Activated B cell treated with CpG ODN at 0.5 μM for 24 hours (primary cell): ENCODE data around the gene DHRS11. TPM values are rescaled to one million over a fixed set of nuclear protein-coding genes. Genes with fewer than 3 reads are reported as not detected.

Experiments
- ATAC-seq: fragments of 200-7000 bp; cut with Tn5 transposase; one replicate; pipeline ENCODE4 v1.10.0; 2021; ENCODE audit warnings: low read depth, mild to moderate bottlenecking, moderate library complexity
- CTCF ChIA-PET: fragments of 350-600 bp; sonication (Branson Sonifier 250); formaldehyde crosslinking; loops from one replicate; lab custom pipeline; 2021; ENCODE audit warnings: antibody characterized with exemption; lab: Charles Lee
- POLR2A ChIA-PET: fragments of 350-600 bp; sonication (Branson Sonifier 250); formaldehyde crosslinking; loops from one replicate; lab custom pipeline; 2021; ENCODE audit warnings: antibody characterized with exemption; lab: Charles Lee
- DNase-seq: peaks from one replicate; pipeline ENCODE4 v3.0.0; 2022
- H3K27ac Mint-ChIP-seq: one replicate; pipeline ENCODE4 v1.8.0; 2020; ENCODE audit warnings: mixed read lengths
- H3K27me3 Mint-ChIP-seq: one replicate; pipeline ENCODE4 v1.8.0; 2021; ENCODE audit warnings: mixed read lengths
- H3K36me3 Mint-ChIP-seq: one replicate; pipeline ENCODE4 v1.8.0; 2021; ENCODE audit warnings: low read depth, mixed read lengths
- H3K4me1 Mint-ChIP-seq: one replicate; pipeline ENCODE4 v1.8.0; 2021; ENCODE audit warnings: mixed read lengths
- H3K4me3 Mint-ChIP-seq: one replicate; pipeline ENCODE4 v1.8.0; 2020; ENCODE audit warnings: mild to moderate bottlenecking, mixed read lengths
- H3K9me3 Mint-ChIP-seq: one replicate; pipeline ENCODE4 v1.8.0; 2020; ENCODE audit warnings: mixed read lengths
- CTCF ChIP-seq: fragments of 200-600 bp; IDR thresholded peaks from one replicate; pipeline ENCODE4 v1.8.0; 2022; ENCODE audit warnings: antibody characterized with exemption, mild to moderate bottlenecking
- intact Hi-C: fragments of 100-400 bp; cut with micrococcal nuclease; formaldehyde crosslinking; loops from one replicate; pipeline ENCODE4 v1.15.1; 2024
- total RNA-seq: library from RNA; stranded (reverse); gene quantifications from 2 replicates; pipeline ENCODE4 v1.2.3, GENCODE V29; 2022

The DHRS11 gene
- total RNA-seq, 1 donor from 2014 or later = 7.7 TPM

- no peak for TF ChIP-seq CTCF
- DNase-seq = no peak
These were observed 26.1 kb downstream of the DHRS11 start for GRCh38 chr17:36617773-36618172.

GRCh38 chr17:36623281-36623680, 31.6 kb downstream of the DHRS11 start:
- intact Hi-C loops = no loop called here

More at GRCh38 chr17:36617773-36618172, 26.1 kb downstream of the DHRS11 start:
- ChIA-PET CTCF (interaction anchor here (2.7 kb wide), 1 partner anchor 15 kb away, joined by 11 read pairs; the partner anchor contains the start of gene MRM1), POLR2A (no interaction called here)
- H3K4me1 Mint-ChIP-seq = no peaks in the 10 kb centered on the region
- H3K27ac Mint-ChIP-seq = no peak overlapping the region
- intact Hi-C loops = no loop called here
- ATAC-seq = no peak
- H3K9me3 Mint-ChIP-seq = no peaks in the 10 kb centered on the region
- no peaks in the 10 kb centered on the region for H3K27me3 Mint-ChIP-seq
- H3K36me3 Mint-ChIP-seq = no peaks in the 10 kb centered on the region
- H3K4me3 Mint-ChIP-seq = no peak overlapping the region

GRCh38 chr17:36625188-36625587, 33.5 kb downstream of the DHRS11 start:
- DNase-seq = no peak
- ChIA-PET POLR2A (no interaction called here), CTCF (interaction anchor here (1.2 to 2.2 kb wide), 3 partner anchors 11 to 615 kb away, joined by 4 to 8 read pairs (median 6); no protein-coding TSS in a partner anchor)
- Mint-ChIP-seq H3K27me3 (no peaks in the 10 kb centered on the region), H3K4me1 (no peaks in the 10 kb centered on the region), H3K27ac (no peak overlapping the region), H3K4me3 (no peak overlapping the region), H3K9me3 (no peaks in the 10 kb centered on the region), H3K36me3 (no peaks in the 10 kb centered on the region)
- ATAC-seq = no peak
- intact Hi-C loops = loop anchor here (5.0 kb wide), 2 partner anchors 312 to 597 kb away; partner anchors contain the start of gene LHX1
- no peak for TF ChIP-seq CTCF

More at GRCh38 chr17:36623281-36623680, 31.6 kb downstream of the DHRS11 start:
- DNase-seq (no peak), ATAC-seq (no peak)
- H3K27me3 Mint-ChIP-seq = no peaks in the 10 kb centered on the region
- POLR2A ChIA-PET = no interaction called here
- no peak for TF ChIP-seq CTCF
- H3K36me3 Mint-ChIP-seq = no peaks in the 10 kb centered on the region
- H3K4me1 Mint-ChIP-seq = no peaks in the 10 kb centered on the region
- no peaks in the 10 kb centered on the region for H3K9me3 Mint-ChIP-seq
- CTCF ChIA-PET = interaction anchor here (1.1 kb wide), 1 partner anchor 21 kb away, joined by 3 read pairs; no protein-coding TSS in a partner anchor
- H3K27ac Mint-ChIP-seq = no peak overlapping the region
- no peak overlapping the region for H3K4me3 Mint-ChIP-seq

- H3K9me3 Mint-ChIP-seq = no peaks in the 10 kb centered on the region
- H3K4me3 Mint-ChIP-seq = no peak overlapping the region
- ChIA-PET POLR2A (no interaction called here), CTCF (no interaction called here)
- peaks cover 4% of the 10 kb centered on the region for H3K27me3 Mint-ChIP-seq
- no peaks in the 10 kb centered on the region for H3K4me1 Mint-ChIP-seq
- no peak for TF ChIP-seq CTCF
- no peak for DNase-seq
- intact Hi-C loops = loop anchor here (5.0 kb wide), 2 partner anchors 310 to 595 kb away; partner anchors contain the start of gene LHX1
- ATAC-seq = no peak
- no peaks in the 10 kb centered on the region for H3K36me3 Mint-ChIP-seq
- H3K27ac Mint-ChIP-seq = no peak overlapping the region
These were observed 35.4 kb downstream of the DHRS11 start for GRCh38 chr17:36627101-36627500.

GRCh38 chr17:36628576-36628975, 36.9 kb downstream of the DHRS11 start:
- DNase-seq = no peak
- Mint-ChIP-seq H3K9me3 (no peaks in the 10 kb centered on the region), H3K27me3 (peaks cover 13% of the 10 kb centered on the region), H3K4me1 (no peaks in the 10 kb centered on the region), H3K36me3 (no peaks in the 10 kb centered on the region), H3K4me3 (no peak overlapping the region), H3K27ac (no peak overlapping the region)
- ChIA-PET POLR2A (no interaction called here), CTCF (interaction anchor here (0.6 to 6.3 kb wide), 8 partner anchors 72 to 613 kb away, joined by 3 to 77 read pairs (median 3); no protein-coding TSS in a partner anchor)
- ATAC-seq = no peak
- intact Hi-C loops = loop anchor here (5.0 kb wide), 2 partner anchors 309 to 594 kb away; partner anchors contain the start of gene LHX1
- no peak for TF ChIP-seq CTCF
